OCI-LY3 (cell line): ENCODE data around the gene DYNLT1.
"Not testable (repeated sequence)": the region's sequence is repeated elsewhere in the genome, so short reads cannot be mapped to it uniquely, and the experiment has no call there.

Experiments used
- H2AFZ ChIP-seq: fragments of 200-600, 300-600 bp; shearing (Covaris generic); 2 replicates; pipeline ENCODE4 v1.6.0; 2014; ENCODE audit warnings: antibody characterized with exemption, low read depth, low read length
- H3K27ac ChIP-seq: fragments of 200-600, 300-600 bp; sonication (generic); 2 replicates; pipeline ENCODE4 v1.5.1; 2014; ENCODE audit warnings: mild to moderate bottlenecking, low read length, moderate library complexity, mixed read lengths
- H3K27me3 ChIP-seq: fragments of 200-600, 300-600 bp; sonication (generic); 2 replicates; pipeline ENCODE4 v1.6.1; 2014; ENCODE audit warnings: low read depth, low read length, mixed read lengths
- H3K36me3 ChIP-seq: fragments of 200-600, 300-600 bp; sonication (generic); replicated peaks from 2 replicates; pipeline ENCODE3; 2014; ENCODE audit warnings: low read depth, low read length, mixed read lengths
- H3K4me1 ChIP-seq: fragments of 300-600, 200-600 bp; sonication (generic); 2 replicates; pipeline ENCODE4 v1.6.1; 2014; ENCODE audit warnings: low read length, mixed read lengths
- H3K4me2 ChIP-seq: fragments of 200-600, 300-600 bp; sonication (generic); 2 replicates; pipeline ENCODE4 v1.6.1; 2014; ENCODE audit warnings: low read length, mixed read lengths
- H3K4me3 ChIP-seq: fragments of 300-600, 200-600 bp; sonication (generic); 2 replicates; pipeline ENCODE4 v1.5.1; 2014; ENCODE audit warnings: antibody characterized with exemption, mild to moderate bottlenecking, low read length, moderate library complexity
- H3K79me2 ChIP-seq: fragments of 300-600, 200-600 bp; shearing (Covaris generic); 2 replicates; pipeline ENCODE4 v1.6.1; 2014; ENCODE audit warnings: mild to moderate bottlenecking, low read length, mixed read lengths
- H3K9ac ChIP-seq: fragments of 300-600, 200-600 bp; shearing (Covaris generic); 2 replicates; pipeline ENCODE4 v1.6.0; 2014; ENCODE audit warnings: mild to moderate bottlenecking, low read length, moderate library complexity
- H3K9me3 ChIP-seq: fragments of 200-600, 300-600 bp; shearing (Covaris generic); 2 replicates; pipeline ENCODE4 v1.6.1; 2014; ENCODE audit warnings: low read length, mixed read lengths; ENCODE audit not compliant: insufficient read depth
- H4K20me1 ChIP-seq: fragments of 200-600, 300-600 bp; sonication (generic); 2 replicates; pipeline ENCODE4 v1.6.1; 2016; ENCODE audit warnings: low read length, mixed read lengths; ENCODE audit not compliant: insufficient read depth
- CTCF ChIP-seq: fragments of 200-600, 300-600 bp; sonication (generic); IDR thresholded peaks from 2 replicates; pipeline ENCODE4 v1.5.1; 2014; ENCODE audit warnings: antibody characterized with exemption, low read length, low read depth
- EZH2phosphoT487 ChIP-seq: fragments of 200-600 bp; shearing (Covaris generic); IDR thresholded peaks from 2 replicates; pipeline ENCODE4 v1.6.1; 2018; ENCODE audit warnings: antibody characterized with exemption, mixed run types, low read depth

DYNLT1 gene

GRCh38 chr6:158608221-158608620 lies 36.3 kb downstream of the DYNLT1 start:
- Histone ChIP-seq H3K79me2 (no peaks in the 10 kb centered on the region), H3K27me3 (no peaks in the 10 kb centered on the region), H4K20me1 (no peaks in the 10 kb centered on the region), H3K4me1 (no peaks in the 10 kb centered on the region), H3K9me3 (no peaks in the 10 kb centered on the region), H3K9ac (no peak overlapping the region), H3K27ac (no peak overlapping the region), H3K36me3 (peaks cover 5% of the 10 kb centered on the region), H3K4me3 (no peak overlapping the region), H3K4me2 (no peak overlapping the region), H2AFZ (no peak overlapping the region)
- TF ChIP-seq EZH2phosphoT487 (no peak), CTCF (no peak)

- Histone ChIP-seq H3K4me1 (no peaks in the 10 kb centered on the region), H3K79me2 (no peaks in the 10 kb centered on the region), H3K36me3 (peaks cover 5% of the 10 kb centered on the region), H3K27ac (no peak overlapping the region), H2AFZ (no peak overlapping the region), H3K4me3 (no peak overlapping the region), H4K20me1 (no peaks in the 10 kb centered on the region), H3K9me3 (no peaks in the 10 kb centered on the region), H3K4me2 (no peak overlapping the region), H3K27me3 (no peaks in the 10 kb centered on the region), H3K9ac (no peak overlapping the region)
- TF ChIP-seq EZH2phosphoT487 (no peak), CTCF (no peak)
These were observed 37.0 kb downstream of the DYNLT1 start for GRCh38 chr6:158607411-158608170.

GRCh38 chr6:158606935-158607334 lies 37.6 kb downstream of the DYNLT1 start:
- TF ChIP-seq CTCF (no peak), EZH2phosphoT487 (no peak)
- H2AFZ ChIP-seq, result no peak overlapping the region
- no peak overlapping the region for H3K27ac ChIP-seq

GRCh38 chr6:158606011-158606410 lies 38.5 kb downstream of the DYNLT1 start:
- H3K36me3 ChIP-seq, H3K27ac ChIP-seq: not testable (repeated sequence)

More at GRCh38 chr6:158606935-158607334, 37.6 kb downstream of the DYNLT1 start:
- no peak overlapping the region for H3K9ac ChIP-seq
- H3K9me3 ChIP-seq, result no peaks in the 10 kb centered on the region
- peaks cover 5% of the 10 kb centered on the region for H3K36me3 ChIP-seq
- no peak overlapping the region for H3K4me3 ChIP-seq
- no peaks in the 10 kb centered on the region for H3K4me1 ChIP-seq
- no peaks in the 10 kb centered on the region for H3K79me2 ChIP-seq
- H3K27me3 ChIP-seq, result no peaks in the 10 kb centered on the region
- no peak overlapping the region for H3K4me2 ChIP-seq
- H4K20me1 ChIP-seq, result no peaks in the 10 kb centered on the region

More at GRCh38 chr6:158606011-158606410, 38.5 kb downstream of the DYNLT1 start:
- not testable (repeated sequence) for H3K4me3 ChIP-seq, H3K9ac ChIP-seq, H2AFZ ChIP-seq, H3K9me3 ChIP-seq, H4K20me1 ChIP-seq, H3K27me3 ChIP-seq, H3K4me2 ChIP-seq, H3K4me1 ChIP-seq, H3K79me2 ChIP-seq
